Liver (tissue), 3 donors: ENCODE results near the gene CYTH2.

Source experiments
- EGR1 ChIP-seq, 2 donors: IDR thresholded peaks; 2 replicates each; pipeline ENCODE4 v1.6.1; 2016 to 2018; ENCODE audit warnings: antibody characterized with exemption in 2 of 2, low read depth in 2 of 2
- FOXA1 ChIP-seq: IDR thresholded peaks from 2 replicates; pipeline ENCODE4 v1.6.1; 2016; ENCODE audit warnings: antibody characterized with exemption
- RAD21 ChIP-seq, 2 donors: IDR thresholded peaks; 2 replicates each; pipeline ENCODE4 v1.6.1; 2016; ENCODE audit warnings: antibody characterized with exemption in 2 of 2, mild to moderate bottlenecking in 2 of 2
- YY1 ChIP-seq: IDR thresholded peaks from 2 replicates; pipeline ENCODE4 v1.6.1; 2016; ENCODE audit warnings: antibody characterized with exemption, mild to moderate bottlenecking
- TF ChIP-seq, protein P1 (sequence below): fragments of 150-350 bp; IDR thresholded peaks from 2 replicates; pipeline ENCODE4 v1.5.1; 2017; ENCODE audit warnings: improper control_type of control experiment, low read depth, low read length; ENCODE audit not compliant: missing input control
- TF ChIP-seq, protein P2 (sequence below): IDR thresholded peaks from 2 replicates; pipeline ENCODE4 v1.6.1; 2016; ENCODE audit warnings: antibody characterized with exemption
- TF ChIP-seq, protein P3 (sequence below): IDR thresholded peaks from 2 replicates; pipeline ENCODE4 v1.6.1; 2016; ENCODE audit warnings: antibody characterized with exemption
- TF ChIP-seq, protein P4 (sequence below): IDR thresholded peaks from 2 replicates; pipeline ENCODE4 v1.6.1; 2016; ENCODE audit warnings: antibody characterized with exemption, mild to moderate bottlenecking
- donor health status: healthy.
- donor health status: healthy.

DNA sequence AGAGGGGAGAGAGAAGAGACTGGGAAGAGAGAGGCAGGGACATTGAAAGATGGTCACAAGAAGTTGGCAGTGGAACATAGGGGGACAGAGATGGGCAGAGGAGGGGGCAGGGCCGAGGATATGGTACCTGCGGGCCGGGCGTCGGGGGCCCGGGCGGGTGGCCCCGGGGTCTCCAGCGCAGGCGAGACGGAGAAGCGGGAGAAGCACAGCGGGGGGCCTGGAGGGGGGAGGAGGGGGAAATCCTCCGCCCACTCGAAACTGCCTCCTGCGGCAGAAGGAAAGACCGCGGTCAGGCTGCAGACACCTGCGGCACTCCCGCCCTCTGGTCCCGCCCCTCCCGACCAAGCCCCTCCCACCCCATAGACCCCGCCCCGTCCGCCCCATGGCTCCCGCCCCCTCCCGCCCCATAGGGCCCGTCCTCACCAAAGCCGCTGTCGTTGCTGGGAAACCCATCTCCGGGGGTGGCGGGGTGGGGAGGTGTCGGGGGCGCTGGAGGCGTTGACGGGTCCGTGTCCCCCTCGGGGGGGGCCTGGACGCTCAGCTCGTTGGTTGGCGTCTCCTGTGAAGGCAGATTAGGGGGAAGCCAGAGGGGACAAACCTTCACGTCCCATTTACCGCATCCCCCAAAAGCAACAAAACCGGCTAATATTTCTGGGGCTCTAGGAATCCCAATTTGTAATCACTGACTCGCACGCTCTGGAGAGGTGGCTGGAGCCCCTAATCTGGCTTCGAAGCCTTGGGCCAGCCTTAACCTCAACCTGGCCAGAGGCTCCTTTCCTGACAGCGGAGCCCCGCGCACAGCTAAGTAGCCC is 22.0 kb downstream of the CYTH2 start:
- TF ChIP-seq, protein P1, sequence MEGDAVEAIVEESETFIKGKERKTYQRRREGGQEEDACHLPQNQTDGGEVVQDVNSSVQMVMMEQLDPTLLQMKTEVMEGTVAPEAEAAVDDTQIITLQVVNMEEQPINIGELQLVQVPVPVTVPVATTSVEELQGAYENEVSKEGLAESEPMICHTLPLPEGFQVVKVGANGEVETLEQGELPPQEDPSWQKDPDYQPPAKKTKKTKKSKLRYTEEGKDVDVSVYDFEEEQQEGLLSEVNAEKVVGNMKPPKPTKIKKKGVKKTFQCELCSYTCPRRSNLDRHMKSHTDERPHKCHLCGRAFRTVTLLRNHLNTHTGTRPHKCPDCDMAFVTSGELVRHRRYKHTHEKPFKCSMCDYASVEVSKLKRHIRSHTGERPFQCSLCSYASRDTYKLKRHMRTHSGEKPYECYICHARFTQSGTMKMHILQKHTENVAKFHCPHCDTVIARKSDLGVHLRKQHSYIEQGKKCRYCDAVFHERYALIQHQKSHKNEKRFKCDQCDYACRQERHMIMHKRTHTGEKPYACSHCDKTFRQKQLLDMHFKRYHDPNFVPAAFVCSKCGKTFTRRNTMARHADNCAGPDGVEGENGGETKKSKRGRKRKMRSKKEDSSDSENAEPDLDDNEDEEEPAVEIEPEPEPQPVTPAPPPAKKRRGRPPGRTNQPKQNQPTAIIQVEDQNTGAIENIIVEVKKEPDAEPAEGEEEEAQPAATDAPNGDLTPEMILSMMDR = no peak
- no peak for TF ChIP-seq EGR1 (IDR thresholded peaks at IDR 0.05; ENCODE audit: low read depth in 2 of 2)
- no peak for TF ChIP-seq FOXA1
- TF ChIP-seq, protein P2, sequence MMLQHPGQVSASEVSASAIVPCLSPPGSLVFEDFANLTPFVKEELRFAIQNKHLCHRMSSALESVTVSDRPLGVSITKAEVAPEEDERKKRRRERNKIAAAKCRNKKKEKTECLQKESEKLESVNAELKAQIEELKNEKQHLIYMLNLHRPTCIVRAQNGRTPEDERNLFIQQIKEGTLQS = no peak
- TF ChIP-seq YY1 = no peak
- TF ChIP-seq, protein P3, sequence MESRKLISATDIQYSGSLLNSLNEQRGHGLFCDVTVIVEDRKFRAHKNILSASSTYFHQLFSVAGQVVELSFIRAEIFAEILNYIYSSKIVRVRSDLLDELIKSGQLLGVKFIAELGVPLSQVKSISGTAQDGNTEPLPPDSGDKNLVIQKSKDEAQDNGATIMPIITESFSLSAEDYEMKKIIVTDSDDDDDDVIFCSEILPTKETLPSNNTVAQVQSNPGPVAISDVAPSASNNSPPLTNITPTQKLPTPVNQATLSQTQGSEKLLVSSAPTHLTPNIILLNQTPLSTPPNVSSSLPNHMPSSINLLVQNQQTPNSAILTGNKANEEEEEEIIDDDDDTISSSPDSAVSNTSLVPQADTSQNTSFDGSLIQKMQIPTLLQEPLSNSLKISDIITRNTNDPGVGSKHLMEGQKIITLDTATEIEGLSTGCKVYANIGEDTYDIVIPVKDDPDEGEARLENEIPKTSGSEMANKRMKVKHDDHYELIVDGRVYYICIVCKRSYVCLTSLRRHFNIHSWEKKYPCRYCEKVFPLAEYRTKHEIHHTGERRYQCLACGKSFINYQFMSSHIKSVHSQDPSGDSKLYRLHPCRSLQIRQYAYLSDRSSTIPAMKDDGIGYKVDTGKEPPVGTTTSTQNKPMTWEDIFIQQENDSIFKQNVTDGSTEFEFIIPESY = no peak
- TF ChIP-seq RAD21 (IDR thresholded peaks at IDR 0.05) = no peak
- TF ChIP-seq, protein P4, sequence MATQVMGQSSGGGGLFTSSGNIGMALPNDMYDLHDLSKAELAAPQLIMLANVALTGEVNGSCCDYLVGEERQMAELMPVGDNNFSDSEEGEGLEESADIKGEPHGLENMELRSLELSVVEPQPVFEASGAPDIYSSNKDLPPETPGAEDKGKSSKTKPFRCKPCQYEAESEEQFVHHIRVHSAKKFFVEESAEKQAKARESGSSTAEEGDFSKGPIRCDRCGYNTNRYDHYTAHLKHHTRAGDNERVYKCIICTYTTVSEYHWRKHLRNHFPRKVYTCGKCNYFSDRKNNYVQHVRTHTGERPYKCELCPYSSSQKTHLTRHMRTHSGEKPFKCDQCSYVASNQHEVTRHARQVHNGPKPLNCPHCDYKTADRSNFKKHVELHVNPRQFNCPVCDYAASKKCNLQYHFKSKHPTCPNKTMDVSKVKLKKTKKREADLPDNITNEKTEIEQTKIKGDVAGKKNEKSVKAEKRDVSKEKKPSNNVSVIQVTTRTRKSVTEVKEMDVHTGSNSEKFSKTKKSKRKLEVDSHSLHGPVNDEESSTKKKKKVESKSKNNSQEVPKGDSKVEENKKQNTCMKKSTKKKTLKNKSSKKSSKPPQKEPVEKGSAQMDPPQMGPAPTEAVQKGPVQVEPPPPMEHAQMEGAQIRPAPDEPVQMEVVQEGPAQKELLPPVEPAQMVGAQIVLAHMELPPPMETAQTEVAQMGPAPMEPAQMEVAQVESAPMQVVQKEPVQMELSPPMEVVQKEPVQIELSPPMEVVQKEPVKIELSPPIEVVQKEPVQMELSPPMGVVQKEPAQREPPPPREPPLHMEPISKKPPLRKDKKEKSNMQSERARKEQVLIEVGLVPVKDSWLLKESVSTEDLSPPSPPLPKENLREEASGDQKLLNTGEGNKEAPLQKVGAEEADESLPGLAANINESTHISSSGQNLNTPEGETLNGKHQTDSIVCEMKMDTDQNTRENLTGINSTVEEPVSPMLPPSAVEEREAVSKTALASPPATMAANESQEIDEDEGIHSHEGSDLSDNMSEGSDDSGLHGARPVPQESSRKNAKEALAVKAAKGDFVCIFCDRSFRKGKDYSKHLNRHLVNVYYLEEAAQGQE = no peak
